HL-60 (cell line): ENCODE results near the gene OR10A6.

Experiments
- GABPA ChIP-seq: IDR thresholded peaks from 2 replicates; pipeline ENCODE4 v1.6.1; 2012; ENCODE audit warnings: low read depth
- POLR2AphosphoS5 ChIP-seq: IDR thresholded peaks from 2 replicates; pipeline ENCODE4 v1.6.1; 2012; ENCODE audit warnings: low read depth
- SPI1 ChIP-seq: IDR thresholded peaks from 2 replicates; pipeline ENCODE4 v1.6.1; 2012; ENCODE audit warnings: low read depth, mild to moderate bottlenecking, borderline replicate concordance
- TF ChIP-seq, protein P1 (sequence below): IDR thresholded peaks from one replicate; pipeline ENCODE4 v1.5.1; 2011; ENCODE audit warnings: low read length, control low read depth, inconsistent platforms; ENCODE audit not compliant: insufficient read depth
- TF ChIP-seq, protein P2 (sequence below): IDR thresholded peaks from 2 replicates; pipeline ENCODE4 v1.6.1; 2012; ENCODE audit warnings: low read depth; ENCODE audit not compliant: insufficient replicate concordance

DNA sequence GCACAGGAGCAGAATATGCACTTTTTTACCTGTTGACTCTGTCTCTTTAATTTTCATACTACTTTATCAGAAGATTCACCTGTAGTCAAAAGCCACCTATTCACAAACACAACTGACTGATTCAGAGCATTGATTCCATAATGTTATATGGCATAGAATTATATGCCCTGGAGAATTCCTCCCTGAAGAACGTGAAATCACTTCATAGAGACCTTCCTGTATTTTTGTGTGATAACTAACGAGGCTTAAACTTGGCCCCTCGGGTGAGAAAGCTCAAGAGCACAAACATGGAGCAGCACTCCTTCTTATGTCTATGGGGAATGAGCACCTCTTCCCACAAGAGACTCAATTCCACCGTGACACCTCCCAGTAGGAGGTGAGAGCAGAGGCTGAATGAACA lies at the start of gene OR10A6:
- TF ChIP-seq, protein P1, sequence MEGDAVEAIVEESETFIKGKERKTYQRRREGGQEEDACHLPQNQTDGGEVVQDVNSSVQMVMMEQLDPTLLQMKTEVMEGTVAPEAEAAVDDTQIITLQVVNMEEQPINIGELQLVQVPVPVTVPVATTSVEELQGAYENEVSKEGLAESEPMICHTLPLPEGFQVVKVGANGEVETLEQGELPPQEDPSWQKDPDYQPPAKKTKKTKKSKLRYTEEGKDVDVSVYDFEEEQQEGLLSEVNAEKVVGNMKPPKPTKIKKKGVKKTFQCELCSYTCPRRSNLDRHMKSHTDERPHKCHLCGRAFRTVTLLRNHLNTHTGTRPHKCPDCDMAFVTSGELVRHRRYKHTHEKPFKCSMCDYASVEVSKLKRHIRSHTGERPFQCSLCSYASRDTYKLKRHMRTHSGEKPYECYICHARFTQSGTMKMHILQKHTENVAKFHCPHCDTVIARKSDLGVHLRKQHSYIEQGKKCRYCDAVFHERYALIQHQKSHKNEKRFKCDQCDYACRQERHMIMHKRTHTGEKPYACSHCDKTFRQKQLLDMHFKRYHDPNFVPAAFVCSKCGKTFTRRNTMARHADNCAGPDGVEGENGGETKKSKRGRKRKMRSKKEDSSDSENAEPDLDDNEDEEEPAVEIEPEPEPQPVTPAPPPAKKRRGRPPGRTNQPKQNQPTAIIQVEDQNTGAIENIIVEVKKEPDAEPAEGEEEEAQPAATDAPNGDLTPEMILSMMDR = no peak
- TF ChIP-seq SPI1 (no peak), POLR2AphosphoS5 (no peak), GABPA (no peak)
- TF ChIP-seq, protein P2, sequence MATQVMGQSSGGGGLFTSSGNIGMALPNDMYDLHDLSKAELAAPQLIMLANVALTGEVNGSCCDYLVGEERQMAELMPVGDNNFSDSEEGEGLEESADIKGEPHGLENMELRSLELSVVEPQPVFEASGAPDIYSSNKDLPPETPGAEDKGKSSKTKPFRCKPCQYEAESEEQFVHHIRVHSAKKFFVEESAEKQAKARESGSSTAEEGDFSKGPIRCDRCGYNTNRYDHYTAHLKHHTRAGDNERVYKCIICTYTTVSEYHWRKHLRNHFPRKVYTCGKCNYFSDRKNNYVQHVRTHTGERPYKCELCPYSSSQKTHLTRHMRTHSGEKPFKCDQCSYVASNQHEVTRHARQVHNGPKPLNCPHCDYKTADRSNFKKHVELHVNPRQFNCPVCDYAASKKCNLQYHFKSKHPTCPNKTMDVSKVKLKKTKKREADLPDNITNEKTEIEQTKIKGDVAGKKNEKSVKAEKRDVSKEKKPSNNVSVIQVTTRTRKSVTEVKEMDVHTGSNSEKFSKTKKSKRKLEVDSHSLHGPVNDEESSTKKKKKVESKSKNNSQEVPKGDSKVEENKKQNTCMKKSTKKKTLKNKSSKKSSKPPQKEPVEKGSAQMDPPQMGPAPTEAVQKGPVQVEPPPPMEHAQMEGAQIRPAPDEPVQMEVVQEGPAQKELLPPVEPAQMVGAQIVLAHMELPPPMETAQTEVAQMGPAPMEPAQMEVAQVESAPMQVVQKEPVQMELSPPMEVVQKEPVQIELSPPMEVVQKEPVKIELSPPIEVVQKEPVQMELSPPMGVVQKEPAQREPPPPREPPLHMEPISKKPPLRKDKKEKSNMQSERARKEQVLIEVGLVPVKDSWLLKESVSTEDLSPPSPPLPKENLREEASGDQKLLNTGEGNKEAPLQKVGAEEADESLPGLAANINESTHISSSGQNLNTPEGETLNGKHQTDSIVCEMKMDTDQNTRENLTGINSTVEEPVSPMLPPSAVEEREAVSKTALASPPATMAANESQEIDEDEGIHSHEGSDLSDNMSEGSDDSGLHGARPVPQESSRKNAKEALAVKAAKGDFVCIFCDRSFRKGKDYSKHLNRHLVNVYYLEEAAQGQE = no peak
